HepG2 (cell line): Measurements from ENCODE around the gene SNAP29. TPM values are rescaled to one million over a fixed set of nuclear protein-coding genes. Genes with fewer than 3 reads are reported as not detected.
A peak's percentile ranks its signal among the peaks of the same experiment; 100 is the strongest.

ENCODE experiments used
- CAMTA2 ChIP-seq: sonication (generic); formaldehyde crosslinking; IDR thresholded peaks from 2 replicates; pipeline ENCODE4 v1.4.0; 2020; ENCODE audit warnings: mild to moderate bottlenecking, missing genetic modification reagents, borderline replicate concordance
- HHEX ChIP-seq: IDR thresholded peaks from 2 replicates; pipeline ENCODE4 v1.6.1; 2016; ENCODE audit warnings: control low read depth
- KAT8 ChIP-seq: IDR thresholded peaks from 2 replicates; pipeline ENCODE4 v1.6.1; 2016; ENCODE audit warnings: missing genetic modification reagents, missing compliant biosample characterization
- MED13 ChIP-seq: sonication (generic); formaldehyde crosslinking; IDR thresholded peaks from 2 replicates; pipeline ENCODE4 v1.5.0; 2020; ENCODE audit warnings: missing genetic modification reagents
- MTA1 ChIP-seq: sonication (generic); formaldehyde crosslinking; IDR thresholded peaks from 2 replicates; pipeline ENCODE4 v1.4.0; 2020; ENCODE audit warnings: missing genetic modification reagents, mild to moderate bottlenecking, borderline replicate concordance
- ONECUT2 ChIP-seq: sonication (generic); formaldehyde crosslinking; IDR thresholded peaks from 2 replicates; pipeline ENCODE4 v1.4.0; 2020; ENCODE audit warnings: missing genetic modification reagents
- PHF20 ChIP-seq: sonication (generic); formaldehyde crosslinking; IDR thresholded peaks from 2 replicates; pipeline ENCODE4 v1.5.0; 2020; ENCODE audit warnings: mild to moderate bottlenecking, missing genetic modification reagents
- RBM39 ChIP-seq: fragments of 200-400 bp; formaldehyde crosslinking; IDR thresholded peaks from one replicate; pipeline ENCODE4 v1.6.1; 2018; ENCODE audit warnings: antibody characterized with exemption, mild to moderate bottlenecking, low read depth, low read length; ENCODE audit not compliant: poor library complexity, severe bottlenecking
- REXO4 ChIP-seq: sonication (generic); formaldehyde crosslinking; IDR thresholded peaks from 2 replicates; pipeline ENCODE4 v1.8.0; 2022; ENCODE audit warnings: missing genetic modification reagents, mild to moderate bottlenecking, borderline replicate concordance
- STAT6 ChIP-seq: sonication (generic); formaldehyde crosslinking; IDR thresholded peaks from 2 replicates; pipeline ENCODE4 v1.4.0; 2020; ENCODE audit warnings: missing genetic modification reagents, mild to moderate bottlenecking, borderline replicate concordance
- TOE1 ChIP-seq: sonication (generic); formaldehyde crosslinking; IDR thresholded peaks from 2 replicates; pipeline ENCODE4 v1.4.0; 2020; ENCODE audit warnings: mild to moderate bottlenecking, missing genetic modification reagents
- U2AF1 ChIP-seq: fragments of 200-400 bp; formaldehyde crosslinking; optimal IDR thresholded peaks from 2 replicates; pipeline ENCODE3; 2017; ENCODE audit warnings: mild to moderate bottlenecking, low read depth, low read length
- ZC3H4 ChIP-seq: sonication (generic); formaldehyde crosslinking; IDR thresholded peaks from 2 replicates; pipeline ENCODE4 v1.4.0; 2020; ENCODE audit warnings: missing genetic modification reagents, borderline replicate concordance
- ZNF441 ChIP-seq: sonication (generic); formaldehyde crosslinking; IDR thresholded peaks from 2 replicates; pipeline ENCODE4 v1.7.0; 2021; ENCODE audit warnings: missing genetic modification reagents, borderline replicate concordance
- ZNF546 ChIP-seq: sonication (generic); formaldehyde crosslinking; conservative IDR thresholded peaks from 2 replicates; pipeline ENCODE4 v1.8.1; 2023; ENCODE audit warnings: mild to moderate bottlenecking, missing genetic modification reagents
- ZNF678 ChIP-seq: sonication (generic); formaldehyde crosslinking; IDR thresholded peaks from 2 replicates; pipeline ENCODE4 v1.4.0; 2020; ENCODE audit warnings: mild to moderate bottlenecking, missing genetic modification reagents
- ZNF724P ChIP-seq: sonication (generic); formaldehyde crosslinking; IDR thresholded peaks from 2 replicates; pipeline ENCODE4 v1.8.0; 2022; ENCODE audit warnings: missing genetic modification reagents, borderline replicate concordance
- ZNF83 ChIP-seq: sonication (generic); formaldehyde crosslinking; IDR thresholded peaks from 2 replicates; pipeline ENCODE4 v1.4.0; 2020; ENCODE audit warnings: missing genetic modification reagents, mild to moderate bottlenecking, borderline replicate concordance
- polyA plus RNA-seq, 8 experiments: library from polyadenylated mRNA; depleted of rRNA in 3 of 8; stranded (reverse) in 7 of 8; unstranded in 1 of 8; fragments of >200 nt; fragmentation: Illumina TruSeq in 4 of 8; extraction: Trizol in 4 of 8; gene quantifications; 2 replicates each; pipeline versions ENCODE4 v1.2.1 to v1.2.3, GENCODE V29; 2011 to 2016; ENCODE audit warnings: low read depth in 4 of 8, missing spikeins in 1 of 8, mixed read lengths in 1 of 8; ENCODE audit not compliant: insufficient read depth in 1 of 8
- total RNA-seq, 5 experiments: library from RNA; depleted of rRNA; stranded (reverse); fragments of >200 nt; fragmentation: Illumina TruSeq; extraction: Trizol; gene quantifications; 2 replicates each; pipeline ENCODE4 v1.2.3, GENCODE V29; 2016; ENCODE audit warnings: low read depth in 1 of 5
- TF ChIP-seq, protein P1 (sequence below): sonication (generic); formaldehyde crosslinking; IDR thresholded peaks from 2 replicates; pipeline ENCODE4 v1.8.0; 2022; ENCODE audit warnings: mild to moderate bottlenecking, missing genetic modification reagents, borderline replicate concordance
- TF ChIP-seq, protein P2 (sequence below): sonication (generic); formaldehyde crosslinking; IDR thresholded peaks from 2 replicates; pipeline ENCODE4 v1.4.0; 2020; ENCODE audit warnings: mild to moderate bottlenecking, missing genetic modification reagents
- TF ChIP-seq, protein P3 (sequence below): sonication (generic); formaldehyde crosslinking; IDR thresholded peaks from 2 replicates; pipeline ENCODE4 v1.4.0; 2020; ENCODE audit warnings: missing genetic modification reagents

The SNAP29 gene
- total and polyA plus RNA-seq, 2 of the 13 experiments (the other 11 are each of a cell fraction or from before 2014, with no cell fraction given): 12.3 to 30.7 TPM

DNA sequence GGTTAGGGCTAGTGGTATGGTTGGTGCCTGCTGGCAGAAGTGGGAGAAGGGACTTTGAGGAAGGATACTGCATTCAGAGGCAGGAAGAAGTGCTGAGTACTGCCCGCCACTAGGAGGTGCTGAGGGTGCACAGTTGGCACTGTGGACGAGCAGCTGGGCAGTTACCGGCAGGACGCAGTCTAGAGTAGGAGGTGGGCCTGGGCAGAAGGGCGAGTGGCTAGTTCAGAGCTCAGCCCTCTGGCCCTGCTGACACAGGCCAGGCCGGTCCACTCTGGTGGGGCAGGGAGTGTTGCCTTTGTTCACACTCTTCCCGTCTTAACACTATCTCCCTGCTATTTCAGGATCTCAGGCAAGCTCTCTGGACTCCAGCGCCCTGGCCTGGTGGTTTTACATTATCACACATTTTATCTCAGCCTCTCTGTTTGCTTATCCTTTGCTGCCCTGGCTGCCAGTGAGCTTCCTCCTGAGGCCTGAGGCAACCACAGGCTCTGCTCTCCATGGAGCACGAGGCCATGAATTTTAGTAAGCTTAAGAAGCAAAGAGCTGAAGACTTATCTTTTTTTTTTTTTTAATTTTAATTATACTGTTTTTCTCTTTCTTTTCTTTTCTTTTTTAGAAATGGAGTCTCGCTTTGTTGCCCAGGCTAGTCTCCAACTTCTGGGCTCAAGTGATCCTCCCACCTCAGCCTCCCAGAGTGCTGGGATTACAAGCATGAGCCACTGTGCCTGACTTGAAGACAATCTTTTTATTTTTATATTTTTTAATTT is 26.9 kb downstream of the SNAP29 start (continued):
- TF ChIP-seq, protein P1, sequence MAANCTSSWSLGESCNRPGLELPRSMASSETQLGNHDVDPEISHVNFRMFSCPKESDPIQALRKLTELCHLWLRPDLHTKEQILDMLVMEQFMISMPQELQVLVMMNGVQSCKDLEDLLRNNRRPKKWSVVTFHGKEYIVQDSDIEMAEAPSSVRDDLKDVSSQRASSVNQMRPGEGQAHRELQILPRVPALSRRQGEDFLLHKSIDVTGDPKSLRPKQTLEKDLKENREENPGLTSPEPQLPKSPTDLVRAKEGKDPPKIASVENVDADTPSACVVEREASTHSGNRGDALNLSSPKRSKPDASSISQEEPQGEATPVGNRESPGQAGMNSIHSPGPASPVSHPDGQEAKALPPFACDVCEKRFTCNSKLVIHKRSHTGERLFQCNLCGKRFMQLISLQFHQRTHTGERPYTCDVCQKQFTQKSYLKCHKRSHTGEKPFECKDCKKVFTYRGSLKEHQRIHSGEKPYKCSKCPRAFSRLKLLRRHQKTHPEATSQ: no peak
- TF ChIP-seq ONECUT2 (no peak), REXO4 (no peak), CAMTA2 (CRISPR knock-in tag) (no peak), STAT6 (CRISPR knock-in tag) (peak; percentile 90; the same call in 1 of the 2 replicates), ZNF441 (no peak; the same call in 1 of the 2 replicates), ZNF83 (CRISPR knock-in tag) (peak; percentile 35; the same call in 1 of the 2 replicates), HHEX (CRISPR knock-in tag) (no peak), ZNF546 (CRISPR knock-in tag) (no peak), U2AF1 (no peak), MTA1 (peak; percentile 94; the same call in 1 of the 2 replicates), KAT8 (CRISPR knock-in tag) (peak; percentile 75), MED13 (CRISPR knock-in tag) (no peak), RBM39 (no peak), PHF20 (CRISPR knock-in tag) (no peak), TOE1 (CRISPR knock-in tag) (no peak), ZNF678 (CRISPR knock-in tag) (no peak), ZC3H4 (CRISPR knock-in tag) (no peak), ZNF724P (CRISPR knock-in tag) (no peak; the same call in 1 of the 2 replicates)
- TF ChIP-seq, protein P2, sequence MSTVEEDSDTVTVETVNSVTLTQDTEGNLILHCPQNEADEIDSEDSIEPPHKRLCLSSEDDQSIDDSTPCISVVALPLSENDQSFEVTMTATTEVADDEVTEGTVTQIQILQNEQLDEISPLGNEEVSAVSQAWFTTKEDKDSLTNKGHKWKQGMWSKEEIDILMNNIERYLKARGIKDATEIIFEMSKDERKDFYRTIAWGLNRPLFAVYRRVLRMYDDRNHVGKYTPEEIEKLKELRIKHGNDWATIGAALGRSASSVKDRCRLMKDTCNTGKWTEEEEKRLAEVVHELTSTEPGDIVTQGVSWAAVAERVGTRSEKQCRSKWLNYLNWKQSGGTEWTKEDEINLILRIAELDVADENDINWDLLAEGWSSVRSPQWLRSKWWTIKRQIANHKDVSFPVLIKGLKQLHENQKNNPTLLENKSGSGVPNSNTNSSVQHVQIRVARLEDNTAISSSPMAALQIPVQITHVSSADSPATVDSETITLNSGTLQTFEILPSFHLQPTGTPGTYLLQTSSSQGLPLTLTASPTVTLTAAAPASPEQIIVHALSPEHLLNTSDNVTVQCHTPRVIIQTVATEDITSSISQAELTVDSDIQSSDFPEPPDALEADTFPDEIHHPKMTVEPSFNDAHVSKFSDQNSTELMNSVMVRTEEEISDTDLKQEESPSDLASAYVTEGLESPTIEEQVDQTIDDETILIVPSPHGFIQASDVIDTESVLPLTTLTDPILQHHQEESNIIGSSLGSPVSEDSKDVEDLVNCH (CRISPR knock-in tag): no peak
- TF ChIP-seq, protein P3, sequence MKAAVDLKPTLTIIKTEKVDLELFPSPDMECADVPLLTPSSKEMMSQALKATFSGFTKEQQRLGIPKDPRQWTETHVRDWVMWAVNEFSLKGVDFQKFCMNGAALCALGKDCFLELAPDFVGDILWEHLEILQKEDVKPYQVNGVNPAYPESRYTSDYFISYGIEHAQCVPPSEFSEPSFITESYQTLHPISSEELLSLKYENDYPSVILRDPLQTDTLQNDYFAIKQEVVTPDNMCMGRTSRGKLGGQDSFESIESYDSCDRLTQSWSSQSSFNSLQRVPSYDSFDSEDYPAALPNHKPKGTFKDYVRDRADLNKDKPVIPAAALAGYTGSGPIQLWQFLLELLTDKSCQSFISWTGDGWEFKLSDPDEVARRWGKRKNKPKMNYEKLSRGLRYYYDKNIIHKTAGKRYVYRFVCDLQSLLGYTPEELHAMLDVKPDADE: no peak
